PFSK-1 (cell line): ENCODE measurements around the gene SLC39A8.

Experiments used
- FOXP2 ChIP-seq: optimal IDR thresholded peaks from 2 replicates; pipeline ENCODE3; 2011; ENCODE audit warnings: borderline replicate concordance, control low read depth, inconsistent platforms; ENCODE audit not compliant: insufficient read depth; ENCODE audit errors: extremely low read length, extremely low read depth
- POLR2AphosphoS5 ChIP-seq: IDR thresholded peaks from 2 replicates; pipeline ENCODE4 v1.6.1; 2012; ENCODE audit warnings: low read depth, mild to moderate bottlenecking, control low read depth, low read length, moderate library complexity

GRCh38 chr4:102321260-102321995, 23.9 kb downstream of the SLC39A8 start:
- no peak for TF ChIP-seq POLR2AphosphoS5
- TF ChIP-seq FOXP2: no peak
